H1 (cell line): ENCODE results near the gene MAPRE3. TPM values are rescaled to one million over a fixed set of nuclear protein-coding genes. Genes with fewer than 3 reads are reported as not detected.

Experiments used
- CTCF ChIA-PET: fragments of 300-600 bp; sonication (Branson Sonifier 250); formaldehyde crosslinking; loops from one replicate; lab custom pipeline; 2021; ENCODE audit not compliant: partially characterized antibody; lab: Charles Lee
- POLR2A ChIA-PET: fragments of 300-600 bp; sonication (Branson Sonifier 250); formaldehyde crosslinking; loops from one replicate; lab custom pipeline; 2021; ENCODE audit warnings: inconsistent platforms; ENCODE audit not compliant: partially characterized antibody; lab: Charles Lee
- DNase-seq, 2 experiments: peaks; one replicate each; pipeline versions ENCODE4 v3.0.0 to v3.0.0-alpha.2; 2010 to 2022; ENCODE audit warnings: low spot score in 2 of 2, low read depth in 1 of 2, mixed read lengths in 1 of 2
- FAIRE-seq: peaks from 2 replicates; lab custom pipeline; 2011; peaks lifted over from hg19 to GRCh38; lab: Jason Lieb, UNC
- H2AFZ ChIP-seq: 2 replicates; pipeline ENCODE4 v1.8.1; 2012; ENCODE audit warnings: low read length, inconsistent platforms
- H2AK5ac ChIP-seq: 2 replicates; pipeline ENCODE4 v1.6.1; 2013; ENCODE audit warnings: low read depth, low read length
- H2BK120ac ChIP-seq: replicated peaks from 2 replicates; pipeline ENCODE3; 2013; ENCODE audit warnings: low read depth, low read length, inconsistent platforms
- H2BK12ac ChIP-seq: 2 replicates; pipeline ENCODE4 v1.6.1; 2013; ENCODE audit warnings: low read depth, low read length
- H2BK15ac ChIP-seq: 2 replicates; pipeline ENCODE4 v1.6.1; 2013; ENCODE audit warnings: low read length
- H2BK20ac ChIP-seq: 2 replicates; pipeline ENCODE4 v1.6.1; 2013; ENCODE audit warnings: low read length
- H2BK5ac ChIP-seq: 2 replicates; pipeline ENCODE4 v1.6.1; 2013; ENCODE audit warnings: low read depth, low read length
- H3K14ac ChIP-seq: 2 replicates; pipeline ENCODE4 v1.6.1; 2013; ENCODE audit warnings: inconsistent platforms; ENCODE audit not compliant: insufficient read length
- H3K18ac ChIP-seq: 2 replicates; pipeline ENCODE4 v1.6.1; 2013; ENCODE audit warnings: low read length; ENCODE audit errors: extremely low read depth
- H3K23ac ChIP-seq: 2 replicates; pipeline ENCODE4 v1.6.1; 2013; ENCODE audit warnings: inconsistent platforms; ENCODE audit not compliant: insufficient read length
- H3K23me2 ChIP-seq: 2 replicates; pipeline ENCODE4 v1.6.1; 2013; ENCODE audit warnings: low read depth, low read length
- H3K27ac ChIP-seq: 2 replicates; pipeline ENCODE4 v1.6.1; 2011; ENCODE audit warnings: low read depth, low read length, inconsistent platforms
- H3K27me3 ChIP-seq, 4 experiments: replicated peaks in 1 of 4; 1 replicate in 1 of 4; 2 replicates in 3 of 4; pipeline versions ENCODE4 v1.6.1 to v1.8.1; 2011 to 2013; ENCODE audit warnings: low read length in 3 of 4, mild to moderate bottlenecking in 3 of 4, inconsistent platforms in 2 of 4, mixed read lengths in 2 of 4, moderate library complexity in 1 of 4; ENCODE audit not compliant: control insufficient read depth in 3 of 4, insufficient read depth in 3 of 4; ENCODE audit errors: extremely low read depth in 1 of 4
- H3K36me3 ChIP-seq, 4 experiments: 2 replicates each; pipeline versions ENCODE4 v1.6.1 to v1.8.1; 2011 to 2013; ENCODE audit warnings: mild to moderate bottlenecking in 4 of 4, low read length in 3 of 4, moderate library complexity in 2 of 4, control low read depth in 1 of 4, inconsistent platforms in 1 of 4; ENCODE audit not compliant: insufficient read depth in 4 of 4, control insufficient read depth in 2 of 4
- H3K4ac ChIP-seq: replicated peaks from 2 replicates; pipeline ENCODE3; 2013; ENCODE audit warnings: low read length, low read depth, mixed read lengths, inconsistent platforms; ENCODE audit not compliant: insufficient read length
- H3K4me1 ChIP-seq, 4 experiments: replicated peaks in 1 of 4; 1 replicate in 1 of 4; 2 replicates in 3 of 4; pipeline versions ENCODE4 v1.6.1 to v1.8.1; 2011 to 2013; ENCODE audit warnings: low read length in 3 of 4, inconsistent platforms in 2 of 4, mixed read lengths in 1 of 4; ENCODE audit not compliant: insufficient read depth in 4 of 4, control insufficient read depth in 3 of 4
- H3K4me2 ChIP-seq, 2 experiments: 2 replicates each; pipeline versions ENCODE4 v1.6.1 to v1.8.1; 2011 to 2013; ENCODE audit warnings: low read depth in 2 of 2, low read length in 2 of 2, control low read depth in 1 of 2, inconsistent platforms in 1 of 2, mild to moderate bottlenecking in 1 of 2; ENCODE audit not compliant: insufficient read depth in 1 of 2
- H3K4me3 ChIP-seq, 4 experiments: fragments of 200-600, 300-600 bp in 1 of 4; sonication (generic), shearing (Covaris generic), sonication (Bioruptor Twin) in 1 of 4; 2 replicates each; pipeline versions ENCODE4 v1.5.1 to v1.8.1; 2011 to 2016; ENCODE audit warnings: low read length in 4 of 4, low read depth in 3 of 4, control low read depth in 2 of 4, inconsistent platforms in 2 of 4, mild to moderate bottlenecking in 2 of 4, mixed read lengths in 1 of 4, moderate library complexity in 1 of 4; ENCODE audit not compliant: insufficient read depth in 2 of 4; ENCODE audit errors: extremely low read depth in 1 of 4
- H3K56ac ChIP-seq: replicated peaks from 2 replicates; pipeline ENCODE3; 2013; ENCODE audit warnings: low read depth, mild to moderate bottlenecking, mixed read lengths, low read length, inconsistent platforms; ENCODE audit not compliant: insufficient read length
- H3K79me1 ChIP-seq: 2 replicates; pipeline ENCODE4 v1.6.1; 2013; ENCODE audit warnings: low read depth, low read length, control low read depth
- H3K79me2 ChIP-seq, 2 experiments: 2 replicates each; pipeline versions ENCODE4 v1.6.1 to v1.8.1; 2012 to 2013; ENCODE audit warnings: low read length in 2 of 2, mild to moderate bottlenecking in 2 of 2, inconsistent platforms in 1 of 2; ENCODE audit not compliant: insufficient read depth in 2 of 2, control insufficient read depth in 1 of 2
- H3K9ac ChIP-seq, 4 experiments: replicated peaks in 1 of 4; 1 replicate in 1 of 4; 2 replicates in 3 of 4; pipeline versions ENCODE4 v1.6.1 to v1.8.1; 2011 to 2013; ENCODE audit warnings: low read depth in 3 of 4, low read length in 3 of 4, control low read depth in 2 of 4, mild to moderate bottlenecking in 2 of 4, moderate library complexity in 2 of 4, inconsistent platforms in 1 of 4; ENCODE audit errors: extremely low read depth in 1 of 4
- H3K9me3 ChIP-seq, 2 experiments: 2 replicates each; pipeline versions ENCODE4 v1.6.1 to v1.8.1; 2012 to 2013; ENCODE audit warnings: mild to moderate bottlenecking in 2 of 2, moderate library complexity in 2 of 2, control low read depth in 1 of 2, inconsistent platforms in 1 of 2, low read depth in 1 of 2, low read length in 1 of 2, mixed read lengths in 1 of 2; ENCODE audit not compliant: insufficient read depth in 2 of 2
- H4K20me1 ChIP-seq, 2 experiments: replicated peaks in 1 of 2; 2 replicates each; pipeline versions ENCODE3 to v1.8.1; 2011 to 2013; ENCODE audit warnings: inconsistent platforms in 2 of 2, low read length in 2 of 2, mild to moderate bottlenecking in 1 of 2; ENCODE audit not compliant: insufficient read depth in 2 of 2, control insufficient read depth in 1 of 2
- H4K5ac ChIP-seq: 2 replicates; pipeline ENCODE4 v1.6.1; 2013; ENCODE audit warnings: low read length, low read depth, mixed read lengths, inconsistent platforms; ENCODE audit not compliant: insufficient read length
- H4K8ac ChIP-seq: 2 replicates; pipeline ENCODE4 v1.8.0; 2013; ENCODE audit warnings: mild to moderate bottlenecking, moderate library complexity, low read length, inconsistent platforms; ENCODE audit not compliant: insufficient read depth; ENCODE audit errors: extremely low read depth
- H4K91ac ChIP-seq: replicated peaks from 2 replicates; pipeline ENCODE3; 2013; ENCODE audit warnings: low read length, mixed read lengths, inconsistent platforms; ENCODE audit not compliant: insufficient read length
- ASH2L ChIP-seq: fragments of 200-600, 300-600 bp; sonication (generic); IDR thresholded peaks from one replicate; pipeline ENCODE4 v1.7.1; 2017; ENCODE audit warnings: low read length
- BACH1 ChIP-seq: IDR thresholded peaks from 2 replicates; pipeline ENCODE4 v1.6.1; 2012; ENCODE audit warnings: low read length, improper control_type of control experiment
- CBX8 ChIP-seq: fragments of 300-800, 300-1000 bp; sonication (generic); IDR thresholded peaks from 2 replicates; pipeline ENCODE4 v1.7.1; 2016; ENCODE audit warnings: low read depth, low read length, borderline replicate concordance
- GABPA ChIP-seq: IDR thresholded peaks from 2 replicates; pipeline ENCODE4 v1.6.1; 2011; ENCODE audit warnings: mild to moderate bottlenecking, low read length, moderate library complexity, borderline replicate concordance; ENCODE audit not compliant: insufficient read depth
- JUND ChIP-seq: IDR thresholded peaks from 2 replicates; pipeline ENCODE4 v1.6.1; 2011; ENCODE audit warnings: mild to moderate bottlenecking, improper control_type of control experiment, low read length
- KDM4A ChIP-seq: IDR thresholded peaks from one replicate; pipeline ENCODE4 v1.7.1; 2012; ENCODE audit warnings: low read depth, mild to moderate bottlenecking, moderate library complexity, low read length, inconsistent platforms; ENCODE audit not compliant: severe bottlenecking
- NANOG ChIP-seq: IDR thresholded peaks from 2 replicates; pipeline ENCODE4 v1.6.1; 2011; ENCODE audit warnings: low read length, low read depth, mild to moderate bottlenecking, inconsistent platforms; ENCODE audit not compliant: insufficient read depth, poor library complexity, severe bottlenecking
- SP1 ChIP-seq: IDR thresholded peaks from 2 replicates; pipeline ENCODE4 v1.6.1; 2011; ENCODE audit warnings: low read depth, low read length
- TBP ChIP-seq: IDR thresholded peaks from 2 replicates; pipeline ENCODE4 v1.6.1; 2011; ENCODE audit warnings: low read depth, low read length, improper control_type of control experiment
- TEAD4 ChIP-seq: IDR thresholded peaks from 2 replicates; pipeline ENCODE4 v1.6.1; 2012; ENCODE audit warnings: low read depth, low read length, inconsistent platforms, mixed read lengths
- WGBS, 2 experiments: shearing (Covaris generic) in 1 of 2; methylation state at CpG; one replicate each; pipeline versions ENCODE4 v1.1.6 to v1.1.7; 2013 to 2015; ENCODE audit warnings: low lambda C conversion rate in 2 of 2, mixed read lengths in 2 of 2, inconsistent platforms in 1 of 2, low coverage in 1 of 2, missing lambda C conversion rate in 1 of 2; ENCODE audit not compliant: insufficient replicate concordance in 2 of 2, insufficient coverage in 1 of 2, insufficient read length in 1 of 2; ENCODE audit errors: extremely low coverage in 1 of 2, missing lambda C conversion rate in 1 of 2; 5-methylcytosine and 5-hydroxymethylcytosine counted together
- polyA plus RNA-seq, 7 experiments: library from polyadenylated mRNA; depleted of rRNA in 3 of 7; stranded (reverse) in 5 of 7; unstranded in 2 of 7; fragments of >200 nt in 5 of 7; fragments of 200-250 nt in 2 of 7; gene quantifications; 1 replicate in 5 of 7; 2 replicates in 1 of 7; 4 replicates in 1 of 7; pipeline versions ENCODE4 v1.2.1 to v1.2.3, GENCODE V29; 2011 to 2013; ENCODE audit warnings: missing spikeins in 2 of 7, mixed read lengths in 2 of 7
- total RNA-seq: library from RNA; stranded (reverse); fragmentation: NEBNext Ultra II Directional; extraction: Animal tissue kit (Norgen Biotek cat#: 25700); gene quantifications from 2 replicates; pipeline ENCODE4 v1.2.1, GENCODE V29; 2021

Gene MAPRE3
- total and polyA plus RNA-seq, 2 of the 8 experiments (the other 6 are each of a cell fraction or from before 2014, with no cell fraction given), result 4.9 to 6.6 TPM

GRCh38 chr2:27060323-27060722 is 89.9 kb downstream of the MAPRE3 start:
- no peak overlapping the region for H3K27ac ChIP-seq
- no peak overlapping the region for H2BK5ac ChIP-seq
- H2AK5ac ChIP-seq, result no peak overlapping the region
- 85% methylated on average over 3 of the region's 3 CpGs; no CpG with 5 or more reads in 1 of the 2 experiments for WGBS, 2 experiments
- DNase-seq (no peak), FAIRE-seq (no peak)
- TF ChIP-seq TEAD4, result no peak
- no peak for TF ChIP-seq SP1
- no peak for TF ChIP-seq TBP
- no peak for TF ChIP-seq CBX8
- no peak for TF ChIP-seq BACH1
- TF ChIP-seq JUND, result no peak
- no peak for TF ChIP-seq ASH2L
- TF ChIP-seq KDM4A, result no peak
- no peak for TF ChIP-seq NANOG
- no peak for TF ChIP-seq GABPA
- H3K4ac ChIP-seq, result no peak overlapping the region
- no peak overlapping the region for H3K4me2 ChIP-seq
- H3K36me3 ChIP-seq, result peaks cover 9 to 41% (median 17%) of the 10 kb centered on the region in 4 experiments
- peaks cover 4 to 7% of the 10 kb centered on the region in 2 experiments for H4K20me1 ChIP-seq
- H3K27me3 ChIP-seq, result no peaks in the 10 kb centered on the region
- H2BK12ac ChIP-seq, result no peak overlapping the region
- no peak overlapping the region for H3K9ac ChIP-seq
- no peak overlapping the region for H2AFZ ChIP-seq
- no peaks in the 10 kb centered on the region for H3K79me2 ChIP-seq
- H4K5ac ChIP-seq, result no peak overlapping the region
- H2BK15ac ChIP-seq, result no peak overlapping the region
- H2BK120ac ChIP-seq, result no peak overlapping the region
- H3K9me3 ChIP-seq, result no peaks in the 10 kb centered on the region
- no peak overlapping the region for H2BK20ac ChIP-seq
- H3K14ac ChIP-seq, result no peak overlapping the region
- H3K79me1 ChIP-seq, result no peaks in the 10 kb centered on the region
- no peak overlapping the region for H3K18ac ChIP-seq
- no peaks in the 10 kb centered on the region for H3K23me2 ChIP-seq
- no peak overlapping the region for H3K56ac ChIP-seq
- H4K8ac ChIP-seq, result no peak overlapping the region
- POLR2A ChIA-PET, result interaction anchor here (1.2 to 19.3 kb wide), 3 partner anchors 4 to 17 kb away, joined by 4 to 441 read pairs (median 441); partner anchors contain the start of genes AGBL5 and OST4
- no peaks in the 10 kb centered on the region for H3K4me1 ChIP-seq
- H3K4me3 ChIP-seq, result no peak overlapping the region
- no peak overlapping the region for H3K23ac ChIP-seq
- no peak overlapping the region for H4K91ac ChIP-seq
- CTCF ChIA-PET, result interaction anchor here (0.7 to 18.3 kb wide), 3 partner anchors 24 to 214 kb away, joined by 3 to 160 read pairs (median 4); partner anchors contain the start of genes EMILIN1 and KHK
